GM12878 (cell line): ENCODE data around the gene PRRC2C. TPM values are rescaled to one million over a fixed set of nuclear protein-coding genes. Genes with fewer than 3 reads are reported as not detected.

Source experiments
- ATAC-seq: fragments of 200-7000 bp; cut with Tn5 transposase; 3 replicates; pipeline ENCODE4 v1.9.1; 2020; ENCODE audit warnings: mild to moderate bottlenecking, moderate library complexity
- BruUV-seq: library from RNA; stranded (reverse); fragments of 400-500 nt; replicated peaks from 2 replicates; lab custom pipeline; 2021; lab: Mats Ljungman, UMichigan
- CTCF ChIA-PET: fragments of 300-600 bp; sonication (Branson Sonifier 250); formaldehyde crosslinking; extraction: SDS; loops from one replicate; lab custom pipeline; 2021; ENCODE audit warnings: inconsistent platforms; lab: Yijun Ruan, JAX
- POLR2A ChIA-PET: fragments of 350-600 bp; formaldehyde crosslinking; extraction: SDS; loops from one replicate; lab custom pipeline; 2021; ENCODE audit warnings: inconsistent platforms; lab: Charles Lee
- RAD21 ChIA-PET: fragments of 300-600 bp; sonication (Branson Sonifier 250); formaldehyde crosslinking; loops from one replicate; lab custom pipeline; 2023; ENCODE audit warnings: antibody characterized with exemption; ENCODE audit not compliant: unreplicated experiment; lab: Charles Lee
- SMC1A ChIA-PET: fragments of 300-600 bp; sonication (Branson Sonifier 250); formaldehyde crosslinking; loops from one replicate; lab custom pipeline; 2023; ENCODE audit not compliant: unreplicated experiment, uncharacterized antibody; lab: Charles Lee
- DNase-seq: peaks from one replicate; pipeline ENCODE4 v3.0.0-alpha.2; 2011; ENCODE audit warnings: low read depth, low spot score
- FAIRE-seq: peaks from 3 replicates; lab custom pipeline; 2011; peaks lifted over from hg19 to GRCh38; lab: Jason Lieb, UNC
- H2AFZ ChIP-seq: 2 replicates; pipeline ENCODE4 v1.6.0; 2011; ENCODE audit warnings: low read depth, low read length, control low read depth; ENCODE audit not compliant: control insufficient read depth
- H3K27ac ChIP-seq: 2 replicates; pipeline ENCODE4 v1.5.1; 2011; ENCODE audit warnings: control low read depth; ENCODE audit not compliant: control insufficient read depth, insufficient read depth
- H3K27me3 ChIP-seq, 2 experiments: replicated peaks in 1 of 2; 2 replicates each; pipeline versions ENCODE4 v1.6.0 to v1.6.1; 2011; ENCODE audit warnings: low read length in 1 of 2; ENCODE audit not compliant: control insufficient read depth in 2 of 2, insufficient read depth in 2 of 2
- H3K36me3 ChIP-seq, 2 experiments: 2 replicates each; pipeline ENCODE4 v1.5.1; 2011; ENCODE audit warnings: low read length in 1 of 2; ENCODE audit not compliant: control insufficient read depth in 2 of 2, insufficient read depth in 2 of 2
- H3K4me1 ChIP-seq: 2 replicates; pipeline ENCODE4 v1.6.1; 2011; ENCODE audit warnings: mild to moderate bottlenecking, low read length, moderate library complexity, mixed read lengths; ENCODE audit not compliant: control insufficient read depth, insufficient read depth
- H3K4me2 ChIP-seq: 2 replicates; pipeline ENCODE4 v1.6.0; 2011; ENCODE audit warnings: control low read depth; ENCODE audit not compliant: control insufficient read depth, insufficient read depth
- H3K4me3 ChIP-seq: fragments of 200-600 bp; sonication (generic); 2 replicates; pipeline ENCODE4 v1.5.1; 2016
- H3K79me2 ChIP-seq: 2 replicates; pipeline ENCODE4 v1.6.0; 2011; ENCODE audit warnings: low read length; ENCODE audit not compliant: control insufficient read depth, insufficient read depth
- H3K9ac ChIP-seq: 2 replicates; pipeline ENCODE4 v1.8.0; 2011; ENCODE audit warnings: low read length, control low read depth, mixed read lengths; ENCODE audit not compliant: control insufficient read depth, insufficient read depth
- H3K9me3 ChIP-seq: replicated peaks from 3 replicates; pipeline ENCODE4 v1.5.1; 2011; ENCODE audit warnings: mild to moderate bottlenecking, low read length; ENCODE audit not compliant: control insufficient read depth, insufficient read depth
- H4K20me1 ChIP-seq: 2 replicates; pipeline ENCODE4 v1.6.0; 2011; ENCODE audit not compliant: control insufficient read depth, insufficient read depth
- MTA2 ChIP-seq: fragments of 450-650 bp; IDR thresholded peaks from 2 replicates; pipeline ENCODE4 v1.6.1; 2016; ENCODE audit warnings: low read depth, mild to moderate bottlenecking, moderate library complexity
- PML ChIP-seq: IDR thresholded peaks from 2 replicates; pipeline ENCODE4 v1.6.1; 2012; ENCODE audit warnings: low read length, inconsistent platforms
- RUNX3 ChIP-seq: IDR thresholded peaks from 2 replicates; pipeline ENCODE4 v1.6.1; 2012; ENCODE audit warnings: low read length, inconsistent platforms
- SMC3 ChIP-seq: IDR thresholded peaks from 2 replicates; pipeline ENCODE4 v1.6.1; 2011; ENCODE audit warnings: low read length, improper control_type of control experiment, borderline replicate concordance
- TCF7 ChIP-seq: IDR thresholded peaks from 2 replicates; pipeline ENCODE4 v1.6.1; 2014; ENCODE audit warnings: antibody characterized with exemption, borderline replicate concordance
- ZNF217 ChIP-seq: fragments of 450-650 bp; IDR thresholded peaks from 2 replicates; pipeline ENCODE4 v1.6.1; 2017; ENCODE audit warnings: antibody characterized with exemption, mild to moderate bottlenecking
- WGBS: methylation state at CpG from one replicate; pipeline ENCODE4 v1.1.6; 2016; ENCODE audit warnings: low lambda C conversion rate; ENCODE audit not compliant: insufficient replicate concordance, insufficient coverage; ENCODE audit errors: missing lambda C conversion rate; 5-methylcytosine and 5-hydroxymethylcytosine counted together
- in situ Hi-C: fragments of 300-500 bp; cut with MboI; formaldehyde crosslinking; loops from 9 replicates; pipeline ENCODE4 v1.14.3; 2018; ENCODE audit warnings: mixed read lengths
- intact Hi-C: fragments of 100-400 bp; cut with micrococcal nuclease; formaldehyde crosslinking; loops from one replicate; pipeline ENCODE4 v1.14.2; 2022; ENCODE audit not compliant: unreplicated experiment
- polyA plus RNA-seq, 11 experiments: library from polyadenylated mRNA; depleted of rRNA in 4 of 11; unstranded in 6 of 11; stranded (reverse) in 5 of 11; fragments of >200 nt; fragmentation: Nextera tagmentation in 4 of 11; fragmentation: Illumina TruSeq in 1 of 11; extraction: Ambion mirVana in 4 of 11; extraction: Trizol in 1 of 11; gene quantifications; 1 replicate in 1 of 11; 2 replicates in 10 of 11; pipeline versions ENCODE4 v1.2.1 to v1.2.3, GENCODE V29; 2011 to 2016; ENCODE audit warnings: inconsistent platforms in 2 of 11, missing spikeins in 2 of 11, low read depth in 1 of 11
- total RNA-seq, 4 experiments: library from RNA; depleted of rRNA in 3 of 4; stranded (reverse); fragments of >200 nt in 3 of 4; fragmentation: Illumina TruSeq in 1 of 4; extraction: Trizol in 1 of 4; gene quantifications; 2 replicates each; pipeline versions ENCODE4 v1.2.1 to v1.2.3, GENCODE V29; 2013 to 2021
- TF ChIP-seq, protein P1 (sequence below): fragments of 450-650 bp; IDR thresholded peaks from 2 replicates; pipeline ENCODE4 v1.6.1; 2018; ENCODE audit warnings: mild to moderate bottlenecking, low read depth, moderate library complexity; ENCODE audit not compliant: partially characterized antibody
- TF ChIP-seq, protein P2 (sequence below): fragments of 450-650 bp; formaldehyde crosslinking; IDR thresholded peaks from 2 replicates; pipeline ENCODE4 v1.4.0; 2020; ENCODE audit warnings: mild to moderate bottlenecking, moderate library complexity

The PRRC2C gene
- total and polyA plus RNA-seq, 10 of the 15 experiments (the other 5 are each of a cell fraction or from before 2014, with no cell fraction given), result 53.4 to 182 (median 91.8) TPM

GRCh38 chr1:171627020-171627419, 141.7 kb downstream of the PRRC2C start:
- TF ChIP-seq, protein P1, sequence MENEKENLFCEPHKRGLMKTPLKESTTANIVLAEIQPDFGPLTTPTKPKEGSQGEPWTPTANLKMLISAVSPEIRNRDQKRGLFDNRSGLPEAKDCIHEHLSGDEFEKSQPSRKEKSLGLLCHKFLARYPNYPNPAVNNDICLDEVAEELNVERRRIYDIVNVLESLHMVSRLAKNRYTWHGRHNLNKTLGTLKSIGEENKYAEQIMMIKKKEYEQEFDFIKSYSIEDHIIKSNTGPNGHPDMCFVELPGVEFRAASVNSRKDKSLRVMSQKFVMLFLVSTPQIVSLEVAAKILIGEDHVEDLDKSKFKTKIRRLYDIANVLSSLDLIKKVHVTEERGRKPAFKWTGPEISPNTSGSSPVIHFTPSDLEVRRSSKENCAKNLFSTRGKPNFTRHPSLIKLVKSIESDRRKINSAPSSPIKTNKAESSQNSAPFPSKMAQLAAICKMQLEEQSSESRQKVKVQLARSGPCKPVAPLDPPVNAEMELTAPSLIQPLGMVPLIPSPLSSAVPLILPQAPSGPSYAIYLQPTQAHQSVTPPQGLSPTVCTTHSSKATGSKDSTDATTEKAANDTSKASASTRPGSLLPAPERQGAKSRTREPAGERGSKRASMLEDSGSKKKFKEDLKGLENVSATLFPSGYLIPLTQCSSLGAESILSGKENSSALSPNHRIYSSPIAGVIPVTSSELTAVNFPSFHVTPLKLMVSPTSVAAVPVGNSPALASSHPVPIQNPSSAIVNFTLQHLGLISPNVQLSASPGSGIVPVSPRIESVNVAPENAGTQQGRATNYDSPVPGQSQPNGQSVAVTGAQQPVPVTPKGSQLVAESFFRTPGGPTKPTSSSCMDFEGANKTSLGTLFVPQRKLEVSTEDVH, result no peak
- TF ChIP-seq MTA2 (no peak), ZNF217 (no peak), TCF7 (no peak), RUNX3 (no peak), PML (no peak), SMC3 (no peak)
- TF ChIP-seq, protein P2, sequence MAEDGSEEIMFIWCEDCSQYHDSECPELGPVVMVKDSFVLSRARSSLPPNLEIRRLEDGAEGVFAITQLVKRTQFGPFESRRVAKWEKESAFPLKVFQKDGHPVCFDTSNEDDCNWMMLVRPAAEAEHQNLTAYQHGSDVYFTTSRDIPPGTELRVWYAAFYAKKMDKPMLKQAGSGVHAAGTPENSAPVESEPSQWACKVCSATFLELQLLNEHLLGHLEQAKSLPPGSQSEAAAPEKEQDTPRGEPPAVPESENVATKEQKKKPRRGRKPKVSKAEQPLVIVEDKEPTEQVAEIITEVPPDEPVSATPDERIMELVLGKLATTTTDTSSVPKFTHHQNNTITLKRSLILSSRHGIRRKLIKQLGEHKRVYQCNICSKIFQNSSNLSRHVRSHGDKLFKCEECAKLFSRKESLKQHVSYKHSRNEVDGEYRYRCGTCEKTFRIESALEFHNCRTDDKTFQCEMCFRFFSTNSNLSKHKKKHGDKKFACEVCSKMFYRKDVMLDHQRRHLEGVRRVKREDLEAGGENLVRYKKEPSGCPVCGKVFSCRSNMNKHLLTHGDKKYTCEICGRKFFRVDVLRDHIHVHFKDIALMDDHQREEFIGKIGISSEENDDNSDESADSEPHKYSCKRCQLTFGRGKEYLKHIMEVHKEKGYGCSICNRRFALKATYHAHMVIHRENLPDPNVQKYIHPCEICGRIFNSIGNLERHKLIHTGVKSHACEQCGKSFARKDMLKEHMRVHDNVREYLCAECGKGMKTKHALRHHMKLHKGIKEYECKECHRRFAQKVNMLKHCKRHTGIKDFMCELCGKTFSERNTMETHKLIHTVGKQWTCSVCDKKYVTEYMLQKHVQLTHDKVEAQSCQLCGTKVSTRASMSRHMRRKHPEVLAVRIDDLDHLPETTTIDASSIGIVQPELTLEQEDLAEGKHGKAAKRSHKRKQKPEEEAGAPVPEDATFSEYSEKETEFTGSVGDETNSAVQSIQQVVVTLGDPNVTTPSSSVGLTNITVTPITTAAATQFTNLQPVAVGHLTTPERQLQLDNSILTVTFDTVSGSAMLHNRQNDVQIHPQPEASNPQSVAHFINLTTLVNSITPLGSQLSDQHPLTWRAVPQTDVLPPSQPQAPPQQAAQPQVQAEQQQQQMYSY, result no peak
- WGBS, result 59% methylated on average over 5 of the region's 5 CpGs
- no peak for FAIRE-seq
- H3K36me3 ChIP-seq, result no peaks in the 10 kb centered on the region
- H3K9me3 ChIP-seq, result no peaks in the 10 kb centered on the region; the same call in 2 of the 3 replicates
- in situ Hi-C loops, result no loop called here
- ATAC-seq, result no peak
- no peaks in the 10 kb centered on the region for H3K79me2 ChIP-seq
- no peak overlapping the region for H3K27ac ChIP-seq
- no peak overlapping the region for H3K9ac ChIP-seq
- no peaks in the 10 kb centered on the region for H3K27me3 ChIP-seq
- peaks cover 6% of the 10 kb centered on the region; the same call in 1 of the 2 replicates for H3K4me1 ChIP-seq
- no peaks in the 10 kb centered on the region for H4K20me1 ChIP-seq
- no peak overlapping the region for H3K4me3 ChIP-seq
- H2AFZ ChIP-seq, result no peak overlapping the region
- ChIA-PET CTCF (interaction anchor here (1.2 to 5.9 kb wide), 2 partner anchors 18 to 94 kb away, joined by 3 to 38 read pairs; no protein-coding TSS in a partner anchor), POLR2A (interaction anchor here (1.4 kb wide), 1 partner anchor 9 kb away, joined by 3 read pairs; no protein-coding TSS in a partner anchor), RAD21 (interaction anchor here (0.7 to 3.1 kb wide), 2 partner anchors 12 to 32 kb away, joined by 3 to 8 read pairs; no protein-coding TSS in a partner anchor), SMC1A (interaction anchor here (0.7 to 6.0 kb wide), 4 partner anchors 8 to 31 kb away, joined by 3 to 37 read pairs (median 8); no protein-coding TSS in a partner anchor)
- intact Hi-C loops, result no loop called here
- DNase-seq, result no peak
- H3K4me2 ChIP-seq, result no peak overlapping the region
- BruUV-seq, result no TSS peak
